Spleen (tissue), 7 donors: ENCODE measurements around the gene MGA.

ENCODE experiments used
- CTCF ChIP-seq, 11 experiments: fragments of 200-600 bp in 7 of 11; fragments of 450-650 bp in 4 of 11; sonication (generic) in 4 of 11; IDR thresholded peaks in 8 of 11; conservative IDR thresholded peaks in 3 of 11; 1 replicate in 7 of 11; 2 replicates in 4 of 11; pipeline versions ENCODE4 v1.4.0 to v1.8.0; 2016 to 2021; ENCODE audit warnings: antibody characterized with exemption in 11 of 11, inconsistent platforms in 4 of 11, mild to moderate bottlenecking in 1 of 11
- POLR2A ChIP-seq, 3 donors: fragments of 450-650 bp; IDR thresholded peaks; one replicate each; pipeline ENCODE4 v1.5.1; 2017; ENCODE audit warnings: antibody characterized with exemption in 3 of 3, mild to moderate bottlenecking in 1 of 3
- donor health status: DM: no; HTN: no; CAD: no; lungs with moderate emphysema.
- donor health status: DM: no; HTN: no; CAD: no.
- donor health status: DM: no; HTN: no; CAD: no.

DNA sequence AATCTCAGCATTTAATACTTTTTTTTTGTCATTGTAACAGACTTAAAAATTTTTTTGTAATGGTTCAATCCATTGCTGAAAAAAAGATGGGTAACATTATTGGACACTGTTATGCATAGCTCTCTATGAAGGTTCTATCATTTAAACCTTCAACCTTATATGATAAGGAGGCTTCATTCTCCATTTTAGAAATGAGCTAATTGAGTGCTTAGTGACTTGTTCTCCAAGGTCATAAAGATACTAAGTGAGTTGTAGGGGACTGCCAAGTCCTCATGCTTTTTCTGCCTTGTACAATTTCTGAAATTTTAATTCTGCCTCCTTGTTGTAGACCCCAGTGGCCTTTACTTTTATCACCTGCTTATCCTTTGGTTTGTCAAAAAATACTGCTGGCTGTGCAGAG is 56.7 kb downstream of the MGA start:
- no peak for TF ChIP-seq CTCF (IDR thresholded peaks at IDR 0.05 in 8 of 11, conservative IDR thresholded peaks at IDR 0.05 in 3 of 11)
- TF ChIP-seq POLR2A (IDR thresholded peaks at IDR 0.05) = no peak
